Upper lobe of left lung (tissue), 4 donors: ENCODE data around the gene GRK3.

ENCODE experiments used
- POLR2A ChIP-seq, 4 donors: fragments of 450-650 bp; IDR thresholded peaks; one replicate each; pipeline ENCODE4 v1.5.1; 2016 to 2017; ENCODE audit warnings: antibody characterized with exemption in 4 of 4, mild to moderate bottlenecking in 2 of 4
- POLR2AphosphoS5 ChIP-seq, 2 donors: sonication (generic); formaldehyde crosslinking; IDR thresholded peaks; one replicate each; pipeline ENCODE4 v1.5.1; 2017; ENCODE audit warnings: antibody characterized with exemption in 2 of 2
- TF ChIP-seq, protein P1 (sequence below), 6 experiments: fragments of 450-650 bp in 4 of 6; fragments of 200-600 bp in 2 of 6; sonication (generic) in 2 of 6; IDR thresholded peaks; one replicate each; pipeline ENCODE4 v1.5.1; 2016 to 2019; ENCODE audit warnings: antibody characterized with exemption in 6 of 6

GRCh38 chr22:25551396-25551795 lies 13.1 kb upstream of the GRK3 start:
- TF ChIP-seq, protein P1, sequence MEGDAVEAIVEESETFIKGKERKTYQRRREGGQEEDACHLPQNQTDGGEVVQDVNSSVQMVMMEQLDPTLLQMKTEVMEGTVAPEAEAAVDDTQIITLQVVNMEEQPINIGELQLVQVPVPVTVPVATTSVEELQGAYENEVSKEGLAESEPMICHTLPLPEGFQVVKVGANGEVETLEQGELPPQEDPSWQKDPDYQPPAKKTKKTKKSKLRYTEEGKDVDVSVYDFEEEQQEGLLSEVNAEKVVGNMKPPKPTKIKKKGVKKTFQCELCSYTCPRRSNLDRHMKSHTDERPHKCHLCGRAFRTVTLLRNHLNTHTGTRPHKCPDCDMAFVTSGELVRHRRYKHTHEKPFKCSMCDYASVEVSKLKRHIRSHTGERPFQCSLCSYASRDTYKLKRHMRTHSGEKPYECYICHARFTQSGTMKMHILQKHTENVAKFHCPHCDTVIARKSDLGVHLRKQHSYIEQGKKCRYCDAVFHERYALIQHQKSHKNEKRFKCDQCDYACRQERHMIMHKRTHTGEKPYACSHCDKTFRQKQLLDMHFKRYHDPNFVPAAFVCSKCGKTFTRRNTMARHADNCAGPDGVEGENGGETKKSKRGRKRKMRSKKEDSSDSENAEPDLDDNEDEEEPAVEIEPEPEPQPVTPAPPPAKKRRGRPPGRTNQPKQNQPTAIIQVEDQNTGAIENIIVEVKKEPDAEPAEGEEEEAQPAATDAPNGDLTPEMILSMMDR (IDR thresholded peaks at IDR 0.05): no peak
- no peak for TF ChIP-seq POLR2A (IDR thresholded peaks at IDR 0.05)
- no peak for TF ChIP-seq POLR2AphosphoS5 (IDR thresholded peaks at IDR 0.05)
